ENCODE data around the gene P2RY6. TPM values are rescaled to one million over a fixed set of nuclear protein-coding genes. Genes with fewer than 3 reads are reported as not detected.
A peak's percentile ranks its signal among the peaks of the same experiment; 100 is the strongest.

Gene P2RY6
- total and polyA plus RNA-seq, 2 donors from 2014 or later, result 6.7 to 17.9 TPM

DNA sequence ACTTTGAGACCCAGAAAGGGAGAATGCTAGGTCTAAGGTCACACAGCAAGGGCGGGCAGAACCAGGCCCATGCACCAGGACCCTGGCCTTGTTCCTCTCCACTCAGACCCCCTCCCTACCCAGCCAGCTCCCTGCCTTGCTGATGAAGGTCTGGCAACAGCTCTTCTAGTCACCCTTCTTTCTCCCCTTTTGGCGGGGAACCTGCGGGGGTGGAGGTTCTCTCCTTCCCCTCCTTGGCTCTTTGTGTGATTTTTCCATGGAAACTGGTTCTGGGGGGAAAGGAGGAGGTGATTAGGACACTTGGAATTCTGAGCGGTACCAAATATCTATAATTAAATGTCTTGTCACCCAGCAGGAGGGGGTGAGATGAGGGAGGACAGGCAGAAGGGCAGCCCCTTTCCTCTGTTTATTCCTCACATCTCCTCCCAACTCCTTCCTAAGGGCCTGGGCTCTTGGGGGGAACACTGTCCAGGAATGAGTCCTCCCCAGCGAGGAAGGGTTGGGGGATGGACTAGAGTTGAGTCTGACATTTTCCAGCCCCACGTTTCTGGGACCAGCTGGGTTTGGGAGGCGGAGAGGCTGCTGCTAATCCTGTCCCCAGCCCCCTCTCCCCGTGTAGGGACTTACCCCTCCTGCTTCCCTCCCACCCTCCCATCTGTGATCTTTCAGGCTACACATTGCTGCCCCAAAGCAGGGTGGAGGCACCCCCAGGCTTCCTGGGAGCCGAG lies 43.3 kb downstream of the P2RY6 start:
- intact Hi-C loops (cut with DNase I), result no loop called here
- peak overlapping the region; percentile 24 to 87 for H3K27ac ChIP-seq (ENCODE audit: low read depth in 2 of 2, low read length in 2 of 2)
- TF ChIP-seq, protein P1, sequence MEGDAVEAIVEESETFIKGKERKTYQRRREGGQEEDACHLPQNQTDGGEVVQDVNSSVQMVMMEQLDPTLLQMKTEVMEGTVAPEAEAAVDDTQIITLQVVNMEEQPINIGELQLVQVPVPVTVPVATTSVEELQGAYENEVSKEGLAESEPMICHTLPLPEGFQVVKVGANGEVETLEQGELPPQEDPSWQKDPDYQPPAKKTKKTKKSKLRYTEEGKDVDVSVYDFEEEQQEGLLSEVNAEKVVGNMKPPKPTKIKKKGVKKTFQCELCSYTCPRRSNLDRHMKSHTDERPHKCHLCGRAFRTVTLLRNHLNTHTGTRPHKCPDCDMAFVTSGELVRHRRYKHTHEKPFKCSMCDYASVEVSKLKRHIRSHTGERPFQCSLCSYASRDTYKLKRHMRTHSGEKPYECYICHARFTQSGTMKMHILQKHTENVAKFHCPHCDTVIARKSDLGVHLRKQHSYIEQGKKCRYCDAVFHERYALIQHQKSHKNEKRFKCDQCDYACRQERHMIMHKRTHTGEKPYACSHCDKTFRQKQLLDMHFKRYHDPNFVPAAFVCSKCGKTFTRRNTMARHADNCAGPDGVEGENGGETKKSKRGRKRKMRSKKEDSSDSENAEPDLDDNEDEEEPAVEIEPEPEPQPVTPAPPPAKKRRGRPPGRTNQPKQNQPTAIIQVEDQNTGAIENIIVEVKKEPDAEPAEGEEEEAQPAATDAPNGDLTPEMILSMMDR (IDR thresholded peaks at IDR 0.05; ENCODE audit: borderline replicate concordance, extremely low read depth, insufficient read depth), result no peak
- H3K4me3 ChIP-seq (ENCODE audit: low read length in 3 of 3), result peak overlapping the region in 2 of 3 donors; percentile 15 to 79
- DNase-seq (peak in 1 of 5 donors; percentile 65), FAIRE-seq (no peak)
- peaks cover 0 to 15% (median 2%) of the 10 kb centered on the region in 3 donors for H3K36me3 ChIP-seq (ENCODE audit: control insufficient read depth in 2 of 3, insufficient read depth in 3 of 3, low read length in 3 of 3)
- H3K27me3 ChIP-seq (ENCODE audit: control insufficient read depth, insufficient read depth, low read length), result no peaks in the 10 kb centered on the region
- H3K9ac ChIP-seq (ENCODE audit: low read length in 3 of 3), result peak overlapping the region in 1 of 3 donors; percentile 86
- H3K4me1 ChIP-seq (ENCODE audit: control insufficient read depth in 2 of 3, insufficient read depth in 2 of 3, low read depth in 1 of 3, low read length in 3 of 3), result peaks cover 12 to 90% (median 71%) of the 10 kb centered on the region in 3 donors
- no peaks in the 10 kb centered on the region for H3K9me3 ChIP-seq (ENCODE audit: control insufficient read depth in 2 of 3, insufficient read depth in 1 of 3, low read length in 3 of 3)

DNA sequence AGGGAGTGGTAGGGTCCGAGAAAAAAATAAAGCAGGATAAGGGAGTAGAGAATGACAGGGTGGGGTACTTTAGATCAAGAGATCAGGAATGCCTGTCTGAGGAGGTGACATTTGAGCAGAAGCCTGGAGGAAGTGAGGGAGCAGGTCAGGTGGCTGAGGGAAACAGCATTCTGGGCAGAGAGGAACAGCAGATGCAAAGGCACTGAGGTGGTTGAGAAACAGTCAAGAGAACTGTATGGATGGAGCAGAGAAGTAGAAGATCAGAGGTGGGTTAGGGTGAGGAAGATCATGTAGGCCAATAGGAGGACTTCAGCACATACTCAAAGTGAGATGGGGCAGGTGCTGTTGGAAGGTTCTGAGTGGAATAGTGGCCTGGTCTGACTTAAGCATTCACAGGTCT lies 44.3 kb downstream of the P2RY6 start:
- no peak for FAIRE-seq
- intact Hi-C loops (cut with DNase I), result no loop called here
- H3K36me3 ChIP-seq (ENCODE audit: control insufficient read depth in 2 of 3, insufficient read depth in 3 of 3, low read length in 3 of 3), result peaks cover 0 to 11% (median 2%) of the 10 kb centered on the region in 3 donors

DNA sequence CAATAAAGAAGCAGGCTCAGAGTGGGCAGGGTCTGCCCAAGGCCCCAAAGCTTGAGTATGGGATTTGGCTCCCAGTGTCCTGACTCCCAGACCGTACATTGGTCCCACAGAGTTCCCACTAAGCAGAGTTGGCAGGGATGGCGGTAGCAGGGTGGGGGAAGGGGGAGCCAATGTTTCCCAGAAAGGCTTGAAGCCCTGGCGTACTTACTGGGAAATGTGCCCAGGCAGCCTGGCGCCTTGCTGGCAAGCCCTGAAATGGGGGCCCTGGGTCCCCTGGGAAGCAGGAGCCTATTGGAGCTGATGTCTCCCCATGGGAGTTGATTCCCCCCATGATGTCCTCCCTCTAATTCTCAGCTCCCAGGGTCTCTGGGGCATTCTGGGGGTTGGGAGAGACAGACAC lies 45.2 kb downstream of the P2RY6 start:
- TF ChIP-seq, protein P1 (IDR thresholded peaks at IDR 0.05; ENCODE audit: borderline replicate concordance, extremely low read depth, insufficient read depth), result no peak
- H3K27ac ChIP-seq (ENCODE audit: low read depth in 2 of 2, low read length in 2 of 2), result peak overlapping the region; percentile 79 to 87
- FAIRE-seq, result no peak
- no peak overlapping the region for H3K4me3 ChIP-seq (ENCODE audit: low read length in 3 of 3)
- H3K9ac ChIP-seq (ENCODE audit: low read length in 3 of 3), result peak overlapping the region in 1 of 3 donors; percentile 52
- H3K9me3 ChIP-seq (ENCODE audit: control insufficient read depth in 2 of 3, insufficient read depth in 1 of 3, low read length in 3 of 3), result no peaks in the 10 kb centered on the region
- intact Hi-C loops (cut with DNase I), result no loop called here
- H3K4me1 ChIP-seq (ENCODE audit: control insufficient read depth in 2 of 3, insufficient read depth in 2 of 3, low read depth in 1 of 3, low read length in 3 of 3), result peaks cover 13 to 90% (median 68%) of the 10 kb centered on the region in 3 donors
- peaks cover 0 to 7% (median 2%) of the 10 kb centered on the region in 3 donors for H3K36me3 ChIP-seq (ENCODE audit: control insufficient read depth in 2 of 3, insufficient read depth in 3 of 3, low read length in 3 of 3)
- DNase-seq, result peak in 1 of 5 donors; percentile 84
- no peaks in the 10 kb centered on the region for H3K27me3 ChIP-seq (ENCODE audit: control insufficient read depth, insufficient read depth, low read length)

More for the DNA sequence above, 44.3 kb downstream of the P2RY6 start:
- H3K4me1 ChIP-seq (ENCODE audit: control insufficient read depth in 2 of 3, insufficient read depth in 2 of 3, low read depth in 1 of 3, low read length in 3 of 3), result peaks cover 12 to 89% (median 69%) of the 10 kb centered on the region in 3 donors
- peak overlapping the region; percentile 87 for H3K27ac ChIP-seq (ENCODE audit: low read depth in 2 of 2, low read length in 2 of 2)
- TF ChIP-seq, protein P1 (IDR thresholded peaks at IDR 0.05; ENCODE audit: borderline replicate concordance, extremely low read depth, insufficient read depth), result no peak
- no peak for DNase-seq
- H3K9ac ChIP-seq (ENCODE audit: low read length in 3 of 3), result no peak overlapping the region
- no peaks in the 10 kb centered on the region for H3K27me3 ChIP-seq (ENCODE audit: control insufficient read depth, insufficient read depth, low read length)
- H3K4me3 ChIP-seq (ENCODE audit: low read length in 3 of 3), result peak overlapping the region in 2 of 3 donors; percentile 3 to 20
- no peaks in the 10 kb centered on the region for H3K9me3 ChIP-seq (ENCODE audit: control insufficient read depth in 2 of 3, insufficient read depth in 1 of 3, low read length in 3 of 3)

Data from kidney (tissue), 14 donors.